H1 (cell line): ENCODE measurements around the gene DNER. TPM values are rescaled to one million over a fixed set of nuclear protein-coding genes. Genes with fewer than 3 reads are reported as not detected.

Source experiments
- CHD2 ChIP-seq: IDR thresholded peaks from 2 replicates; pipeline ENCODE4 v1.6.1; 2012; ENCODE audit warnings: low read length, improper control_type of control experiment
- CHD7 ChIP-seq: fragments of 300-600 bp; sonication (generic); IDR thresholded peaks from 2 replicates; pipeline ENCODE4 v1.7.1; 2012; ENCODE audit warnings: low read length, moderate library complexity, mild to moderate bottlenecking, inconsistent platforms; ENCODE audit not compliant: insufficient replicate concordance
- RNF2 ChIP-seq: fragments of 200-900, 300-1000 bp; sonication (generic); IDR thresholded peaks from 2 replicates; pipeline ENCODE4 v1.7.1; 2016; ENCODE audit warnings: borderline replicate concordance, low read depth, mild to moderate bottlenecking, antibody characterized with exemption, low read length; ENCODE audit not compliant: poor library complexity, severe bottlenecking; ENCODE audit errors: missing control alignments
- SP2 ChIP-seq: IDR thresholded peaks from 2 replicates; pipeline ENCODE4 v1.6.1; 2012; ENCODE audit warnings: mild to moderate bottlenecking, low read length, inconsistent platforms
- polyA plus RNA-seq, 7 experiments: library from polyadenylated mRNA; depleted of rRNA in 3 of 7; stranded (reverse) in 5 of 7; unstranded in 2 of 7; fragments of >200 nt in 5 of 7; fragments of 200-250 nt in 2 of 7; gene quantifications; 1 replicate in 5 of 7; 2 replicates in 1 of 7; 4 replicates in 1 of 7; pipeline versions ENCODE4 v1.2.1 to v1.2.3, GENCODE V29; 2011 to 2013; ENCODE audit warnings: missing spikeins in 2 of 7, mixed read lengths in 2 of 7
- total RNA-seq: library from RNA; stranded (reverse); fragmentation: NEBNext Ultra II Directional; extraction: Animal tissue kit (Norgen Biotek cat#: 25700); gene quantifications from 2 replicates; pipeline ENCODE4 v1.2.1, GENCODE V29; 2021

The DNER gene
- total and polyA plus RNA-seq, 2 of the 8 experiments (the other 6 are each of a cell fraction or from before 2014, with no cell fraction given): 6.8 to 16.3 TPM

- TF ChIP-seq CHD7: no peak
- no peak for TF ChIP-seq CHD2
- TF ChIP-seq SP2: no peak
- no peak for TF ChIP-seq RNF2
These were observed 292.3 kb downstream of the DNER start (continued) for GRCh38 chr2:229422063-229422462.
